GM19468 (cell line): ENCODE measurements around the gene MPDU1.

Experiments used
- ATAC-seq: cut with Tn5 transposase; IDR thresholded peaks from one replicate; pipeline ENCODE4 v1.9.1; 2021; ENCODE audit warnings: mild to moderate bottlenecking, moderate library complexity, moderate number of reproducible peaks; ENCODE audit not compliant: unreplicated experiment; ENCODE audit errors: extremely low read depth

MPDU1 gene

GRCh38 chr17:7559320-7560171 lies 24.1 kb upstream of the MPDU1 start:
- no peak for ATAC-seq

DNA sequence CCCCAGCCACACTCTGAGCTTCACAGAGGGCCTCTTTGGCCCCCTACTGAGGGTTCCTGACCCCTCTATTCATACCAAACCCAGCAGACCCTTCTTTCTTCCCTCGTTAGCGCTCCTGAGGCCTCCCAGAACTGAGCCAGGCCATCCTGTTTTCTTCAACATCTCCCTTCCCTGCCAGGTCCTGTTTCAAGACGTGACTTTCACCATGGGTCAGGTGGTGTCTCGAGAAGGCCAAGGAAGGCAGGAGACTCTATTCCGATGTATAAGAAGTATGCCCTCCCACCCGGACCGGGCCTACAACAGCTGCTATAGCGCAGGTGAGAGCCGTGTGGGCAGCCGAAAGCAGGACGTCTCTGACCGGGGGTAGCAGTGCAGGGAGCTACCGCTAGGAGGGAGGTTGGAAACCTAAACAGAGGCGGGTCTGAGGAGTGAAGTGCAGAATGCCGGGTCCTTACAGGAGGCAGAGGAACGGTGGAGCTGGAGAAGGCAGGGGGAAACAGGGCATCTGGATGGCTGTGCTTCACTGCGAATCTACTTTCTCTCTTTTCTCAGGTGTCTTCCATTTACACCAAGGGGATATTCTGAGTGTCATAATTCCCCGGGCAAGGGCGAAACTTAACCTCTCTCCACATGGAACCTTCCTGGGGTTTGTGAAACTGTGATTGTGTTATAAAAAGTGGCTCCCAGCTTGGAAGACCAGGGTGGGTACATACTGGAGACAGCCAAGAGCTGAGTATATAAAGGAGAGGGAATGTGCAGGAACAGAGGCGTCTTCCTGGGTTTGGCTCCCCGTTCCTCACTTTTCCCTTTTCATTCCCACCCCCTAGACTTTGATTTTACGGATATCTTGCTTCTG lies 23.3 kb upstream of the MPDU1 start:
- ATAC-seq: no peak

DNA sequence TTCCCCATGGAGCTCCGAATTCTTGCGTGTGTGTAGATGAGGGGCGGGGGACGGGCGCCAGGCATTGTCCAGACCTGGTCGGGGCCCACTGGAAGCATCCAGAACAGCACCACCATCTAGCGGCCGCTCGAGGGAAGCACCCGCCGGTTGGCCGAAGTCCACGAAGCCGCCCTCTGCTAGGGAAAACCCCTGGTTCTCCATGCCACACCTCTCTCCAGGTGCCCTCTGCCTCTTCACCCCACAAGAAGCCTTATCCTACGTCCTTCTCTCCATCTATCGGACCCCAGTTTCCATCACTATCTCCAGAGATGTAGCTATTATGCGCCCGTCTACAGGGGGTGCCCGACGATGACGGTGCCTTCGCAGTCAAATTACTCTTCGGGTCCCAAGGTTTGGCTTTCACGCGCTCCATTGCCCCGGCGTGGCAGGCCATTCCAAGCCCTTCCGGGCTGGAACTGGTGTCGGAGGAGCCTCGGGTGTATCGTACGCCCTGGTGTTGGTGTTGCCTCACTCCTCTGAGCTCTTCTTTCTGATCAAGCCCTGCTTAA lies 22.6 kb upstream of the MPDU1 start:
- no peak for ATAC-seq

- peak; percentile 20 for ATAC-seq
Measured at GRCh38 chr17:7561589-7562207, 22.0 kb upstream of the MPDU1 start, which contains the start of gene SENP3. Gene SENP3 (plus strand): TSS chr17:7561919. CDS start chr17:7563077, 1,158 bp downstream.

DNA sequence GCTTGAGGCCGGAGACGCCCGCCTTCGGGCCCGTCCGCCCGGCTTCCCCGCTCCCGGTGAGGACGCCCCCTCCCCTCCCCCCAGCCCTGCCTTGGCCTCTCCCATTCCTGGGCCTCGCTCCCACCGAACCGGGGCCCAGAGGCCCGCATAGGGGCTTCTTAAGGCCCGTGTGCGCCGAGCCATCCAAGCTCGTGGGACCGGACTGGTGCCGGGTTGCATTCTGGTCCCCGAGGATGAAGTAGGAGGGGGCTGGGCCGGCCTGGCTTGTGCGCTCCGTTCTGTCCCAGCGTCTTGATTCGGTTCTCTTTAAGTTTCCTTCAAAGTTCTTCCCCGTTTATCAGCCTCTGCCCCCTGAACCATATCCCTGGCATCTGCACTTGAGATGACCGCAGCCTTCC lies 21.4 kb upstream of the MPDU1 start:
- no peak for ATAC-seq

- ATAC-seq: no peak
Measured at GRCh38 chr17:7563115-7563869, 20.4 kb upstream of the MPDU1 start.

GRCh38 chr17:7569571-7569970 lies 14.1 kb upstream of the MPDU1 start:
- no peak for ATAC-seq

DNA sequence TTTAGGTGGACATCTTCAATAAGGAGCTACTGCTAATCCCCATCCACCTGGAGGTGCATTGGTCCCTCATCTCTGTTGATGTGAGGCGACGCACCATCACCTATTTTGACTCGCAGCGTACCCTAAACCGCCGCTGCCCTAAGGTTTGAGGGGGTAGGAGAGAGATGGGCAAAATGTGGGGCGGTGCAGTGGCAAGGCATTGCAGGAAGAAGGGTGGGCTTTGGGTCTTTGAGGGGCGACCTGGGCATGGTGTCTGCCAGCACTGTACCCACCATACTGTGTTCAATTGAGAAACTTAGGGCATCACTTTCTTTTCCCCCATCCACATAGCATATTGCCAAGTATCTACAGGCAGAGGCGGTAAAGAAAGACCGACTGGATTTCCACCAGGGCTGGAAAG lies 13.3 kb upstream of the MPDU1 start:
- ATAC-seq: no peak

DNA sequence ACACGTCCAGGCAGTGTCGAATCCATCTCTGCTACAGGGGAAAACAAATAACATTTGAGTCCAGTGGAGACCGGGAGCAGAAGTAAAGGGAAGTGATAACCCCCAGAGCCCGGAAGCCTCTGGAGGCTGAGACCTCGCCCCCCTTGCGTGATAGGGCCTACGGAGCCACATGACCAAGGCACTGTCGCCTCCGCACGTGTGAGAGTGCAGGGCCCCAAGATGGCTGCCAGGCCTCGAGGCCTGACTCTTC lies 11.4 kb upstream of the MPDU1 start:
- no peak for ATAC-seq

DNA sequence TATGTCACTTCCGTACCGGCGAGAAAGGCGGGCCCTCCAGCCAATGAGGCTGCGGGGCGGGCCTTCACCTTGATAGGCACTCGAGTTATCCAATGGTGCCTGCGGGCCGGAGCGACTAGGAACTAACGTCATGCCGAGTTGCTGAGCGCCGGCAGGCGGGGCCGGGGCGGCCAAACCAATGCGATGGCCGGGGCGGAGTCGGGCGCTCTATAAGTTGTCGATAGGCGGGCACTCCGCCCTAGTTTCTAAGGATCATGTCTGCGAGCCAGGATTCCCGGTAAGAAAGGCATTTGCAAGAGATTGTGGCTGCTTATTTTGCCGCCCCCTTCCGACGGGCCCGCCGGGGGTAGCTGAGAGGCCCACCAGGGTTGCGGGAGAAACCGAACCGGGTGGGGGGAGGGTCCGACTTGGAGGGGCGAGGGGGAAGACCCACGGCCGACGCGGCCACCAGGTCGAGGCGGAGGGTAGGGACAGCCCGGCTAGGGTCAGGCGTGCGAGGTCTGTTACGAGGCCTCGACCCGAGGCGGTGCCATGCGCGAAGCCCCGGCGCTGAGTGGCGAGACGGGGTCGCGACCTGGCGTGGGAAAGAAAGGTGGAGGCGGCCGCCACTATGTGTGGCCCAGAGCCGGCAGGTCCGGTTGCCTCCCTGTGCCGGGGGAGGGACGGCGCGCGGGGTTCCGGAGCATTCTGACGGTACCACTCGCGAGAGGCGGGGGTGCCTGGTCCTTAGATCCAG lies 10.9 kb upstream of the MPDU1 start:
- ATAC-seq: peak; percentile 89

- no peak for ATAC-seq
Measured at GRCh38 chr17:7573324-7574080, 10.2 kb upstream of the MPDU1 start.

GRCh38 chr17:7574176-7574953 lies 9.3 kb upstream of the MPDU1 start:
- ATAC-seq: no peak

GRCh38 chr17:7575481-7575883 lies 8.2 kb upstream of the MPDU1 start:
- ATAC-seq: no peak

DNA sequence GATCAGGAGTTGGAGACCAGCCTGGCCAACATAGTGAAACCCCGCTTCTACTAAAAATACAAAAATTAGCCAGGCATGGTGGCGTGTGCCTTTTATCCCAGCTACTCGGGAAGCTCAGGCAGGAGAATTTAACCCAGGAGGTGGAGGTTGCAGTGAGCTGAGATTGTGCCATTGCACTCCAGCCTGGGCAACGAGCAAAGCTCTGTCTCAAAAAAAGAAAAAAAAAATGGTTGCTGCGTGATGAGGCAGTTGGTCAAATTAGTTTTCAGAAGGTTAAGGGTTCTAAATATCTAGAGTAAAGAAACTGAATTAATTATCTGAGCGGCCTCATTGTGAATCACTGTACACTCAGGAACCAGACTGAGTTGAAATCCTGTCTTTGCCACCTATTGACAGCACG lies 7.7 kb upstream of the MPDU1 start:
- no peak for ATAC-seq

DNA sequence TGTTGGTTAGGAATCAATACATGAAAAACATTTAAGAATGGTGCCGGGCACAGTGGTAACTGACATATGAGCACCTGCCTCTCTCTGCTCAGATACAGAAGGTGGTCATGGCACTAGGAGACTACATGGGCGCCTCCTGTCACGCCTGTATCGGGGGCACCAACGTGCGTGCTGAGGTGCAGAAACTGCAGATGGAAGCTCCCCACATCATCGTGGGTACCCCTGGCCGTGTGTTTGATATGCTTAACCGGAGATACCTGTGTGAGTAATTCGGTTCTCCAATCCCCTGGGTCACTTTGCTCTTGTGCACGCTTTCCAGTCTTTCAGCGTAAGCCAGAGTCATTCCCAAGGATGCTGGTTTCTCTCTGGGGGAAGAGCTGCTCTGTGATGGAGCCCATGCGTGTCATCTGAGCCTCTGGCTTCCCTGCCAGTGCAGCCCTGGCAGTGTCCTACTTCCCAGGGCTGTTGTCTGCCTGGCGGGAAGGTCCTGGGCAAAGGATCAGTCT lies 7.2 kb upstream of the MPDU1 start:
- no peak for ATAC-seq

DNA sequence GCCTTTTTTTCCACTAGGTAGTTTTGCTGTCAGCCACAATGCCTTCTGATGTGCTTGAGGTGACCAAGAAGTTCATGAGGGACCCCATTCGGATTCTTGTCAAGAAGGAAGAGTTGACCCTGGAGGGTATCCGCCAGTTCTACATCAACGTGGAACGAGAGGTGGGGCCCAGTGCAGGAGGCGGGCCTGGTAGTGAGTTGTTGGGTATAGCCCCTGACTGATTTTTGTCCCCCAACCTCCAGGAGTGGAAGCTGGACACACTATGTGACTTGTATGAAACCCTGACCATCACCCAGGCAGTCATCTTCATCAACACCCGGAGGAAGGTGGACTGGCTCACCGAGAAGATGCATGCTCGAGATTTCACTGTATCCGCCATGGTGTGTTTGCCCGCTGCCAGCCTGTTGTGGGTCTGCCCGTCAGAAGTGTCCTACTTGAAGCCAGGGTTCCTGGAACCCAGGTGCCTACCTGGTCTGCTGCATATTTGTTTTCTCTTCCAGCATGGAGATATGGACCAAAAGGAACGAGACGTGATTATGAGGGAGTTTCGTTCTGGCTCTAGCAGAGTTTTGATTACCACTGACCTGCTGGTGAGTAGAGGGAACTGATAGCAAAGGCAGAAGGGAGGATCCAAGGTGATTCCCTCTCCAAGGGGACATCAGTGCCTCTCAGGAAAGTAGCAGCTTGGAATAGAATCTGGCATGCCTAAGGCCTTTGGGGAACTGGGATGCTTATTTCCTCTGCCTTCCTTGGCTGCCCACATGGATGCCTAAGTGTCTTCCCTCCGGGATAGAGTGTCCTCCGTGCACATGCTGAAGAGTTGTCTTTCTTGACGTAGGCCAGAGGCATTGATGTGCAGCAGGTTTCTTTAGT lies 6.1 kb upstream of the MPDU1 start:
- no peak for ATAC-seq
